NB4 (cell line): ENCODE results near the gene STIM2.

ENCODE experiments used
- POLR2A ChIP-seq: IDR thresholded peaks from 2 replicates; pipeline ENCODE4 v1.6.1; 2011; ENCODE audit warnings: mild to moderate bottlenecking; ENCODE audit not compliant: insufficient read length; ENCODE audit errors: extremely low read depth
- TF ChIP-seq, protein P1 (sequence below): IDR thresholded peaks from one replicate; pipeline ENCODE4 v1.5.1; 2012; ENCODE audit warnings: low read depth, low read length
- TF ChIP-seq, protein P2 (sequence below): IDR thresholded peaks from 2 replicates; pipeline ENCODE4 v1.6.1; 2011; ENCODE audit warnings: low read depth, low read length

- TF ChIP-seq, protein P1, sequence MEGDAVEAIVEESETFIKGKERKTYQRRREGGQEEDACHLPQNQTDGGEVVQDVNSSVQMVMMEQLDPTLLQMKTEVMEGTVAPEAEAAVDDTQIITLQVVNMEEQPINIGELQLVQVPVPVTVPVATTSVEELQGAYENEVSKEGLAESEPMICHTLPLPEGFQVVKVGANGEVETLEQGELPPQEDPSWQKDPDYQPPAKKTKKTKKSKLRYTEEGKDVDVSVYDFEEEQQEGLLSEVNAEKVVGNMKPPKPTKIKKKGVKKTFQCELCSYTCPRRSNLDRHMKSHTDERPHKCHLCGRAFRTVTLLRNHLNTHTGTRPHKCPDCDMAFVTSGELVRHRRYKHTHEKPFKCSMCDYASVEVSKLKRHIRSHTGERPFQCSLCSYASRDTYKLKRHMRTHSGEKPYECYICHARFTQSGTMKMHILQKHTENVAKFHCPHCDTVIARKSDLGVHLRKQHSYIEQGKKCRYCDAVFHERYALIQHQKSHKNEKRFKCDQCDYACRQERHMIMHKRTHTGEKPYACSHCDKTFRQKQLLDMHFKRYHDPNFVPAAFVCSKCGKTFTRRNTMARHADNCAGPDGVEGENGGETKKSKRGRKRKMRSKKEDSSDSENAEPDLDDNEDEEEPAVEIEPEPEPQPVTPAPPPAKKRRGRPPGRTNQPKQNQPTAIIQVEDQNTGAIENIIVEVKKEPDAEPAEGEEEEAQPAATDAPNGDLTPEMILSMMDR, result no peak
- TF ChIP-seq, protein P2, sequence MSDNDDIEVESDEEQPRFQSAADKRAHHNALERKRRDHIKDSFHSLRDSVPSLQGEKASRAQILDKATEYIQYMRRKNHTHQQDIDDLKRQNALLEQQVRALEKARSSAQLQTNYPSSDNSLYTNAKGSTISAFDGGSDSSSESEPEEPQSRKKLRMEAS, result no peak
- no peak for TF ChIP-seq POLR2A
Observed at GRCh38 chr4:26943391-26943790, 82.8 kb downstream of the STIM2 start.
